ENCODE data around the gene PLEKHH3.

- TF ChIP-seq CTCF (conservative IDR thresholded peaks at IDR 0.05; ENCODE audit: low read depth, low read length), result no peak
- no peak for TF ChIP-seq POLR2A (IDR thresholded peaks at IDR 0.05; ENCODE audit: low read depth, low read length)
Observed at GRCh38 chr17:42702446-42702845, 25.7 kb upstream of the PLEKHH3 start.
